Subcutaneous abdominal adipose tissue (tissue), 5 donors: ENCODE results near the gene SFSWAP.

Experiments used
- H3K27ac ChIP-seq: one replicate; pipeline ENCODE4 v1.7.0; 2013; ENCODE audit warnings: low read depth, mild to moderate bottlenecking, inconsistent platforms, low read length, moderate library complexity
- H3K27me3 ChIP-seq, 5 donors: one replicate each; pipeline ENCODE4 v1.7.0; 2013; ENCODE audit warnings: low read length in 5 of 5, inconsistent platforms in 1 of 5; ENCODE audit not compliant: control insufficient read depth in 5 of 5, insufficient read depth in 4 of 5
- H3K36me3 ChIP-seq, 5 donors: one replicate each; pipeline ENCODE4 v1.7.0; 2013; ENCODE audit warnings: low read length in 5 of 5; ENCODE audit not compliant: control insufficient read depth in 5 of 5, insufficient read depth in 5 of 5
- H3K4me1 ChIP-seq, 5 donors: one replicate each; pipeline ENCODE4 v1.7.0; 2013; ENCODE audit warnings: low read length in 5 of 5, mild to moderate bottlenecking in 3 of 5, moderate library complexity in 1 of 5; ENCODE audit not compliant: control insufficient read depth in 5 of 5, insufficient read depth in 5 of 5
- H3K4me3 ChIP-seq, 5 donors: one replicate each; pipeline ENCODE4 v1.7.0; 2013; ENCODE audit warnings: low read length in 5 of 5, low read depth in 1 of 5
- H3K9ac ChIP-seq, 5 donors: one replicate each; pipeline ENCODE4 v1.7.0; 2013; ENCODE audit warnings: low read length in 5 of 5, mild to moderate bottlenecking in 4 of 5, moderate library complexity in 3 of 5
- H3K9me3 ChIP-seq, 5 donors: one replicate each; pipeline ENCODE4 v1.7.0; 2013; ENCODE audit warnings: low read length in 5 of 5; ENCODE audit not compliant: control insufficient read depth in 5 of 5
- donor health status: healthy.
- donor health status: healthy.
- donor health status: healthy.
- donor health status: healthy.
- donor health status: healthy.

The SFSWAP gene

GRCh38 chr12:131817241-131817640 is 106.4 kb downstream of the SFSWAP start:
- Histone ChIP-seq H3K9ac (no peak overlapping the region), H3K4me1 (peaks cover 4 to 16% (median 9%) of the 10 kb centered on the region in 5 donors), H3K9me3 (no peaks in the 10 kb centered on the region), H3K27me3 (no peaks in the 10 kb centered on the region), H3K27ac (no peak overlapping the region), H3K4me3 (no peak overlapping the region), H3K36me3 (no peaks in the 10 kb centered on the region)

GRCh38 chr12:131818821-131819585 is 108.1 kb downstream of the SFSWAP start:
- H3K9me3 ChIP-seq, result no peaks in the 10 kb centered on the region
- no peaks in the 10 kb centered on the region for H3K36me3 ChIP-seq
- peaks cover 4 to 16% (median 9%) of the 10 kb centered on the region in 5 donors for H3K4me1 ChIP-seq
- no peak overlapping the region for H3K9ac ChIP-seq
- no peaks in the 10 kb centered on the region for H3K27me3 ChIP-seq
- no peak overlapping the region for H3K4me3 ChIP-seq
- no peak overlapping the region for H3K27ac ChIP-seq

DNA sequence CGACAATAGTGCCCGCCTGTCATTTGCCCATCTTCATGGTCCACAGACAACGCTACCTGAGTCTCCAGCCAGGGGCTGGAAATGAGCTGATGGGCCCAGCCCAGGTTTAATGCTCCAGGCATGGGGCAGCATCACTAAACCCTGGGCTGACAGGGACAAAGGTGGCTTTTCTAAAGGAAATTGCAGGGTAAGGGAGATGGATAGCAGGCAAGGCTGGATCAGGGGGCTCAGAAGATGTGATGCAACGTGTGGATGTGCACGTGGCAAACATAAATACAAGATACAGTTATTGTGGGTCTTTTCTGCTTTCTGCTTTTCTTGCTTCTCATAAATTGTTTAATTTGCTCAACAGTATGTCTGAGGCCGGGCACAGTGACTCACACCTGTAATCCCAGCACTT is 113.6 kb downstream of the SFSWAP start:
- peaks cover 0 to 34% (median 21%) of the 10 kb centered on the region in 5 donors for H3K4me1 ChIP-seq
- H3K9ac ChIP-seq, result no peak overlapping the region
- no peaks in the 10 kb centered on the region for H3K36me3 ChIP-seq
- H3K9me3 ChIP-seq, result peaks cover 0 to 3% (median 0%) of the 10 kb centered on the region in 5 donors
- no peak overlapping the region for H3K4me3 ChIP-seq
- H3K27me3 ChIP-seq, result peaks cover 0 to 16% (median 6%) of the 10 kb centered on the region in 5 donors
- H3K27ac ChIP-seq, result no peak overlapping the region

GRCh38 chr12:131825146-131825892 is 114.4 kb downstream of the SFSWAP start:
- Histone ChIP-seq H3K9ac (peak overlapping the region in 1 of 5 donors; percentile 3), H3K27ac (peak overlapping the region; percentile 46), H3K36me3 (no peaks in the 10 kb centered on the region), H3K4me1 (peaks cover 0 to 40% (median 29%) of the 10 kb centered on the region in 5 donors), H3K4me3 (peak overlapping the region in 3 of 5 donors; percentile 3 to 18 (median 17)), H3K27me3 (peaks cover 0 to 22% (median 6%) of the 10 kb centered on the region in 5 donors), H3K9me3 (peaks cover 0 to 3% (median 0%) of the 10 kb centered on the region in 5 donors)

DNA sequence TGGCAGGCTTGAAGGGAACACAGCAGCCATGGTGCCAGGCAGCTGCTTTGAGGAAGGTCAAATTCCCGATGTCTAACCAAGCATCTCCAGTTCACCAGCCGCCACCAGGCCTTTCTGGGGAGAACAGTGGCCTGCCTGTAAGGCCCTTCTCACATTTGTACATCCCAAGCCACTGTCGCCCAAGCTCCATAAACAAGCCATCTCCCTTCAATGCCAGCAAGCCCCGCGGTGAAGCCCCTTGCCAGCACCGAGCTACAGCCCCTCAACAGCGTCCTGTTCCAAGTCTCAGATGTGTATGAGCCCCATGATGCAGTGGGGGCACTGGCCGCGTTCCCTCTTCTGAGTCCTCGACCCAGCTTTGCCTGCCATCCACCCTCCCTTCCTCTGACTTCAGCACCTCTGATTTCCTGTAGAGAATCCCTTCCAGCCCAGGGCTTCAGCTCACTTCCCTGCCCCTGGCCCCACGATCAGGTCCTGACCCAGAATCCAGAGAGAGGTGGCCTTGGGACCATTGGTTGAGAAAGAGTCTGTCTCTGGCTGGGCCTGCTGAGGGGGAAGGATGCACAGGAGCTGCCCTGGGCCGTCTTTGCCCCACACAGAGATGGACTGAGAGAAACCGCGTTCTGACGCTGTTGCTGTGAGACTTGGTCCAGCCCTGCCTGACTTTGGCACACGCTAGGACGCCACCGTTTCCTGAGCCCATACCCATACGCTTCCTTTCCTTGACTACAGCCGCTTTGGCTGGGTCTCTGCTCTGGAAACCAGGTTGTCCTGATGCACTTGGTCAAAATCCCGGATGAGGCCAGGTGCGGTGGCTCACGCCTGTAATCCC is 115.4 kb downstream of the SFSWAP start:
- Histone ChIP-seq H3K4me3 (no peak overlapping the region), H3K27ac (no peak overlapping the region), H3K27me3 (peaks cover 0 to 32% (median 6%) of the 10 kb centered on the region in 5 donors), H3K4me1 (peaks cover 0 to 49% (median 39%) of the 10 kb centered on the region in 5 donors), H3K9me3 (peaks cover 0 to 3% (median 0%) of the 10 kb centered on the region in 5 donors), H3K36me3 (no peaks in the 10 kb centered on the region), H3K9ac (peak overlapping the region in 1 of 5 donors; percentile 23)

DNA sequence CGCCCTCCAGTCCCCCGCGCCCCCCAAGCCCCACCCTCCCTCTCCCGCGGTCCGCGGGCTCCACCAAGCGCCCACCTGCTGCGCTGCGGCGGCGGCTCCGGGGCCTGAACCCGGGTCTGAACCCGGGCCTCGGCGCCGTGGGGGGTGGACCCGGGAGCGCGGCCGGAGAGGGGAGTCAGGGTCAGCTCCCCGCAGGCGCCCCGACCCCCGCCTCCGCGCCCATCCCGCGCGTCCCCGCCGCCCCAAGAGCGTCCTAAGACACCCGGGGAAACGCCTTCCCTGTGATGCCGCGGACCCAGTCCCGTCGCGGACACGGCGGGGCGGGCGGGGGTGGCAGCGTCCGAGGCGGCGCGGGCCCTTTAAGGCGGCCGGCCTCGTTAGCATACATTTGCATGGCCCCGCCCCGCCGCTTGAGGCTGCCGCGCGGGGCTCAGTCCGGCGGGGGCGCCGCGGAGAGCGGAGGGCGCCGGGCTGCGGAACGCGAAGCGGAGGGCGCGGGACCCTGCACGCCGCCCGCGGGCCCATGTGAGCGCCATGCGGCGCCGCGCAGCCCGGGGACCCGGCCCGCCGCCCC is 117.2 kb downstream of the SFSWAP start, which contains the start of gene MMP17:
Gene MMP17 (plus strand): TSS at position 433 of the 574 bp plus-strand sequence. CDS start 102 bp downstream, at position 535.
- Histone ChIP-seq H3K27me3 (peaks cover 0 to 42% (median 6%) of the 10 kb centered on the region in 5 donors), H3K36me3 (no peaks in the 10 kb centered on the region), H3K9ac (peak within 1 kb of the TSS in 3 of 5 donors; percentile 21 to 73 (median 30)), H3K9me3 (peaks cover 0 to 3% (median 0%) of the 10 kb centered on the region in 5 donors), H3K27ac (no peak within 1 kb of the TSS), H3K4me3 (peak within 1 kb of the TSS in 4 of 5 donors; percentile 60 to 70 (median 66)), H3K4me1 (peaks cover 0 to 61% (median 51%) of the 10 kb centered on the region in 5 donors)

- H3K9me3 ChIP-seq, result peaks cover 0 to 3% (median 0%) of the 10 kb centered on the region in 5 donors
- H3K4me1 ChIP-seq, result peaks cover 0 to 68% (median 51%) of the 10 kb centered on the region in 5 donors
- H3K27ac ChIP-seq, result no peak overlapping the region
- peak overlapping the region in 3 of 5 donors; percentile 21 to 73 (median 30) for H3K9ac ChIP-seq
- peak overlapping the region in 4 of 5 donors; percentile 60 to 70 (median 66) for H3K4me3 ChIP-seq
- no peaks in the 10 kb centered on the region for H3K36me3 ChIP-seq
- peaks cover 0 to 49% (median 6%) of the 10 kb centered on the region in 5 donors for H3K27me3 ChIP-seq
Measured at GRCh38 chr12:131828671-131829355, 117.9 kb downstream of the SFSWAP start.

DNA sequence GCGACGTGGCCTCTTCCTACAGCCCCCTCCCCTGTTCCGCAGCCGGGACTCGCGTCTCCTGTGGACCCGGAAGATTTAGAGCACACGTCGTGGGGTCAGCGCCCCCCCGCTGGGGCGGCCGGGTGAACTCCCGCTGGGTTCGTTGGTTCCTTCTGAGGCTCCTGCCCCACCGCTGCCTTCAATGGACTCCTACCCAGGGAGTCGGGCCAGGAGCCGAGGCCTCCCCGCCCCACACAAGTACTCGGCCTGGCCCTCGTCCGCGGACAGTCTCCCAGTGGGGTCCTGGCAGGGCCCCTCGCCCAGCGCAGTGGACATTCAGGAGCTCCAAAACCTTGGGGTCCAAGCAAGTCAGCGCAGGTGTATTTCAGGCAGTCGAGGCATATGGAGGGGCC is 118.5 kb downstream of the SFSWAP start:
- Histone ChIP-seq H3K9me3 (peaks cover 0 to under 1% (median 0%) of the 10 kb centered on the region in 5 donors), H3K4me1 (peaks cover 0 to 68% (median 51%) of the 10 kb centered on the region in 5 donors), H3K9ac (peak overlapping the region in 3 of 5 donors; percentile 21 to 73 (median 30)), H3K27ac (no peak overlapping the region), H3K4me3 (peak overlapping the region in 4 of 5 donors; percentile 60 to 70 (median 66)), H3K36me3 (no peaks in the 10 kb centered on the region), H3K27me3 (peaks cover 0 to 51% (median 6%) of the 10 kb centered on the region in 5 donors)
